Measurements from ENCODE around the gene NBPF3. TPM values are rescaled to one million over a fixed set of nuclear protein-coding genes. Genes with fewer than 3 reads are reported as not detected.

Gene NBPF3
- total RNA-seq, 1 donor from 2014 or later = 10.2 TPM

DNA sequence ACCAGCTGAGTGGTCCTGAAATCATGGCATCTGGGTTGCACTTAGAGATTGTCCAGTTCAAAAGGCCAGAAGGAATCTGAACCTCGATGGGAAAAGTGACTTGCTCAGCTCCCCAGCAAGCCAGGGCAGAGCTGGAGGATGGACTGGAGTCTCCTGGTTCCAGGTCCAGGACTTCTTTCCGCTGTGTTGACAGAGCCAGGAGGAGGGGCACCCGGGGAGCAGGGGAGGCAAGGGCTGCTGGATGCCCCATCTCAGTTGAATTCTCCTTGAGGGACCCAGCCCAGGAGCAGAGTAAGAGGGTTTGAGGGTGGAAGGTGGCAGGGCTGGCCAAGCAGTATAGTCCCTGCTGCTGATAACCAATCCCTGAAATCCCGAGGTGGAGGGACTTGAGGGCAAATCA lies 66.9 kb downstream of the NBPF3 start:
- no peaks in the 10 kb centered on the region for H3K36me3 ChIP-seq (ENCODE audit: control insufficient read depth, insufficient read depth, low read length)
- H3K27me3 ChIP-seq (ENCODE audit: control insufficient read depth, insufficient read depth, low read length) = peaks cover 22% of the 10 kb centered on the region
- no peak for DNase-seq (ENCODE audit: low read depth)
- no peak for TF ChIP-seq CTCF (IDR thresholded peaks at IDR 0.05; ENCODE audit: insufficient read depth, low read length, poor library complexity, severe bottlenecking)
- H3K4me3 ChIP-seq (ENCODE audit: low read depth, low read length) = no peak overlapping the region

DNA sequence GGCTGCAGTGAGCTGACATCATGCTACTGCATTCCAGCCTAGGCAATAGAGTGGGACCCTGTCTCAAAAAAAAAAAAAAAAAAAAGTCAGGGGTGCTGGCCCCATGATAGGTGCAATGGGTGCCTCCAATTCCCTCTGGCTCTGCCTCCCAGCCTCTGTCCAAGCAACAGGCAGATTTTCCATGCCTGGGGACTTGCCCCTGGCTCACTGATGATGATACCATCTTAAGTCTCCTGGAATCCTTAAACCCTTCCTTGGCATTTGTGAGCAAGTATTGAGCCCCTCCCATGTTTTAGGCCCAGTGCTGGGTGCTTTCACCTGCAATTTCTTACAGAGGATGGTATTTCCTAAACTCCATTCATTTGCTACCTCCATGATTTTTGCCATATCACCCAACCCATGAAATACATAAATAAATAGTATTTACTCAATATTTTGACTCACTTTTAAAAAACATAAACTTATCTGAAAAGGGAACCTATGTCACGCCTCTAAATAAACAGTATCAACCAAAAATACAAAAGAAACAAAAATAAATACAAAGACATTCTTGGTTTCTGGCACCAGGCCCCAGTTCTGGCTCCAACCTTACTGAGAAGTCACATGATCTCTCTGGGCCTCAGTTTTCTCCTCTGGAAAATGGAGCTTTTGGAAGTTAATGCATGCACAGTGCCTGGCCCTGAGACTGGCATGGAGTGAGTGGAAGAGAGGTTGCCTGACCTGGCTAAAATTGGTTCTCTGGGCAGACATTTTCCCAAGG lies 67.8 kb downstream of the NBPF3 start:
- Histone ChIP-seq H3K36me3 (ENCODE audit: control insufficient read depth, insufficient read depth, low read length) (no peaks in the 10 kb centered on the region), H3K4me3 (ENCODE audit: low read depth, low read length) (no peak overlapping the region), H3K27me3 (ENCODE audit: control insufficient read depth, insufficient read depth, low read length) (peaks cover 22% of the 10 kb centered on the region)
- no peak for TF ChIP-seq CTCF (IDR thresholded peaks at IDR 0.05; ENCODE audit: insufficient read depth, low read length, poor library complexity, severe bottlenecking)
- no peak for DNase-seq (ENCODE audit: low read depth)

GRCh38 chr1:21508580-21509350 lies 68.8 kb downstream of the NBPF3 start:
- no peaks in the 10 kb centered on the region for H3K36me3 ChIP-seq (ENCODE audit: control insufficient read depth, insufficient read depth, low read length)
- H3K27me3 ChIP-seq (ENCODE audit: control insufficient read depth, insufficient read depth, low read length) = peaks cover 22% of the 10 kb centered on the region
- DNase-seq (ENCODE audit: low read depth) = no peak
- peak; percentile 40 for TF ChIP-seq CTCF (IDR thresholded peaks at IDR 0.05; ENCODE audit: insufficient read depth, low read length, poor library complexity, severe bottlenecking)
- no peak overlapping the region for H3K4me3 ChIP-seq (ENCODE audit: low read depth, low read length)

DNA sequence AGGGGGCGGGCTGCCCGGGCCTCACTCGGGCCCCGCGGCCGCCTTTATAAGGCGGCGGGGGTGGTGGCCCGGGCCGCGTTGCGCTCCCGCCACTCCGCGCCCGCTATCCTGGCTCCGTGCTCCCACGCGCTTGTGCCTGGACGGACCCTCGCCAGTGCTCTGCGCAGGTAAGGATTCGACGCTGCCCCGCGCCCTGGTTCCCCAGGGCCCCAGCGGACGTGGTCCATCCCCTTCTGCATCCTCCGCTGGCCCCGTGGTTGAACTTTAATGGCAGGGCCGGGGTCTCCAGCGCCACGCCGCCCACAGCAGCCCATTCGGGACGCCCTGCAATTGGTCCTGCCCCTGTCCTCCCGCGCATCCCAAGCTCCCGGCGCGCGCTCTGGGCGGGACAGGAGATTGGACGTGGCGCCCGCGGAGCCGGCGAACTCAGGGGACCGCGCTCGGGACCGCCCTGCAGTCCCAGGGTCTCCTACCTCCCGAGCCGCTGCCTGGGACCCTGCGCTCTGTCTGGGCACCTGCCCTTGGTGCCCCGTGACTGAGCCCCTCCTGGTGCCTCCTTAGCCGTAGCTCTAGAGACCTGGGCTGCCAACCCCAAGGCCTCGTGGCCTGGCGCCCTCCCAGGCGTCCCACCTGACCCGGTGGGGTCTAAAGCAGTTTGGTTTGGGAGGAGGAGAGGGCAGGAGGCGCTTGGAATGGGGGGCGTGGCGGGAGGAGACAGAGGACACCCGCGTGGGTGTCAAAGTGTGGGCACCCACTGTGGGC lies 69.6 kb downstream of the NBPF3 start, which contains the start of gene ALPL:
TSS of gene ALPL (plus strand) at position 73 of the 762 bp plus-strand sequence. CDS start 44,659 bp downstream, outside the sequence.
- no peak for DNase-seq (ENCODE audit: low read depth)
- H3K27me3 ChIP-seq (ENCODE audit: control insufficient read depth, insufficient read depth, low read length) = peaks cover 22% of the 10 kb centered on the region
- no peaks in the 10 kb centered on the region for H3K36me3 ChIP-seq (ENCODE audit: control insufficient read depth, insufficient read depth, low read length)
- TF ChIP-seq CTCF (IDR thresholded peaks at IDR 0.05; ENCODE audit: insufficient read depth, low read length, poor library complexity, severe bottlenecking) = no peak
- peak within 1 kb of the TSS; percentile 30 for H3K4me3 ChIP-seq (ENCODE audit: low read depth, low read length)

GRCh38 chr1:21510113-21510493 lies 70.2 kb downstream of the NBPF3 start:
- Histone ChIP-seq H3K4me3 (ENCODE audit: low read depth, low read length) (no peak overlapping the region), H3K27me3 (ENCODE audit: control insufficient read depth, insufficient read depth, low read length) (peaks cover 22% of the 10 kb centered on the region), H3K36me3 (ENCODE audit: control insufficient read depth, insufficient read depth, low read length) (no peaks in the 10 kb centered on the region)
- TF ChIP-seq CTCF (IDR thresholded peaks at IDR 0.05; ENCODE audit: insufficient read depth, low read length, poor library complexity, severe bottlenecking) = no peak
- no peak for DNase-seq (ENCODE audit: low read depth)
